Measurements from ENCODE around the gene CNTN4. TPM values are rescaled to one million over a fixed set of nuclear protein-coding genes. Genes with fewer than 3 reads are reported as not detected.

CNTN4 gene
- total RNA-seq, 1 donor from 2014 or later: 22.1 TPM

- H3K4me3 ChIP-seq: no peak overlapping the region
- no peak for DNase-seq (ENCODE audit: extremely low spot score in 2 of 2)
- H3K9me3 ChIP-seq: no peaks in the 10 kb centered on the region
- no peaks in the 10 kb centered on the region for H3K36me3 ChIP-seq
- no peak overlapping the region for H3K27ac ChIP-seq
- no peaks in the 10 kb centered on the region for H3K4me1 ChIP-seq
- no peaks in the 10 kb centered on the region for H3K27me3 ChIP-seq
- no peak for TF ChIP-seq POLR2AphosphoS5 (IDR thresholded peaks at IDR 0.05; ENCODE audit: insufficient read depth in 1 of 2, low read depth in 1 of 2)
- no peak for TF ChIP-seq POLR2A (IDR thresholded peaks at IDR 0.05)
- TF ChIP-seq CTCF (IDR thresholded peaks at IDR 0.05): no peak
- intact Hi-C loops (cut with DNase I): no loop called here
Observed at GRCh38 chr3:2354702-2355101, 256.0 kb downstream of the CNTN4 start.

- Histone ChIP-seq H3K27ac (no peak overlapping the region), H3K4me3 (no peak overlapping the region), H3K4me1 (no peaks in the 10 kb centered on the region), H3K9me3 (no peaks in the 10 kb centered on the region), H3K36me3 (no peaks in the 10 kb centered on the region), H3K27me3 (no peaks in the 10 kb centered on the region)
- TF ChIP-seq CTCF (IDR thresholded peaks at IDR 0.05): no peak
- no peak for TF ChIP-seq POLR2A (IDR thresholded peaks at IDR 0.05)
- no peak for TF ChIP-seq POLR2AphosphoS5 (IDR thresholded peaks at IDR 0.05; ENCODE audit: insufficient read depth in 1 of 2, low read depth in 1 of 2)
- intact Hi-C loops (cut with DNase I): no loop called here
- DNase-seq (ENCODE audit: extremely low spot score in 2 of 2): no peak
Observed at GRCh38 chr3:2356298-2356950, 257.8 kb downstream of the CNTN4 start.

GRCh38 chr3:2360815-2361214 lies 262.1 kb downstream of the CNTN4 start:
- no peak for DNase-seq (ENCODE audit: extremely low spot score in 2 of 2)
- H3K9me3 ChIP-seq: no peaks in the 10 kb centered on the region
- TF ChIP-seq POLR2AphosphoS5 (IDR thresholded peaks at IDR 0.05; ENCODE audit: insufficient read depth in 1 of 2, low read depth in 1 of 2): no peak
- TF ChIP-seq POLR2A (IDR thresholded peaks at IDR 0.05): no peak
- no peak for TF ChIP-seq CTCF (IDR thresholded peaks at IDR 0.05)
- no peaks in the 10 kb centered on the region for H3K36me3 ChIP-seq
- intact Hi-C loops (cut with DNase I): no loop called here
- no peaks in the 10 kb centered on the region for H3K27me3 ChIP-seq
- H3K4me3 ChIP-seq: no peak overlapping the region
- H3K27ac ChIP-seq: no peak overlapping the region
- H3K4me1 ChIP-seq: no peaks in the 10 kb centered on the region

- TF ChIP-seq CTCF (IDR thresholded peaks at IDR 0.05) (no peak), POLR2A (IDR thresholded peaks at IDR 0.05) (no peak), POLR2AphosphoS5 (IDR thresholded peaks at IDR 0.05; ENCODE audit: insufficient read depth in 1 of 2, low read depth in 1 of 2) (no peak)
- intact Hi-C loops (cut with DNase I): no loop called here
- DNase-seq (ENCODE audit: extremely low spot score in 2 of 2): no peak
- Histone ChIP-seq H3K4me1 (no peaks in the 10 kb centered on the region), H3K9me3 (no peaks in the 10 kb centered on the region), H3K36me3 (no peaks in the 10 kb centered on the region), H3K27ac (no peak overlapping the region), H3K4me3 (no peak overlapping the region), H3K27me3 (no peaks in the 10 kb centered on the region)
Observed at GRCh38 chr3:2362122-2362521, 263.5 kb downstream of the CNTN4 start.

- intact Hi-C loops (cut with DNase I): no loop called here
- Histone ChIP-seq H3K27me3 (no peaks in the 10 kb centered on the region), H3K4me3 (no peak overlapping the region), H3K27ac (no peak overlapping the region), H3K4me1 (no peaks in the 10 kb centered on the region), H3K9me3 (no peaks in the 10 kb centered on the region), H3K36me3 (no peaks in the 10 kb centered on the region)
- TF ChIP-seq POLR2AphosphoS5 (IDR thresholded peaks at IDR 0.05; ENCODE audit: insufficient read depth in 1 of 2, low read depth in 1 of 2) (no peak), CTCF (IDR thresholded peaks at IDR 0.05) (no peak), POLR2A (IDR thresholded peaks at IDR 0.05) (no peak)
- no peak for DNase-seq (ENCODE audit: extremely low spot score in 2 of 2)
Observed at GRCh38 chr3:2363854-2364253, 265.2 kb downstream of the CNTN4 start.

Data from vagina (tissue), 2 donors.